Endothelial cell of umbilical vein (primary cell): ENCODE data around the gene ERCC1. TPM values are rescaled to one million over a fixed set of nuclear protein-coding genes. Genes with fewer than 3 reads are reported as not detected.

ENCODE experiments used
- BruUV-seq: library from RNA; stranded (reverse); fragments of 400-500 nt; replicated peaks from 2 replicates; lab custom pipeline; 2021; lab: Mats Ljungman, UMichigan
- CTCF ChIA-PET: fragments of 300-600, 350-600 bp; sonication (Branson Sonifier 250); formaldehyde crosslinking; loops from one replicate; lab custom pipeline; 2021; ENCODE audit warnings: antibody characterized with exemption, inconsistent platforms; lab: Charles Lee
- POLR2A ChIA-PET: fragments of 300-600, 350-600 bp; sonication (Branson Sonifier 250); formaldehyde crosslinking; loops from one replicate; lab custom pipeline; 2021; ENCODE audit warnings: antibody characterized with exemption, inconsistent platforms; lab: Charles Lee
- DNase-seq: peaks from one replicate; pipeline ENCODE4 v3.0.0-alpha.2; 2011; ENCODE audit warnings: low read depth, low spot score
- FAIRE-seq: peaks from 2 replicates; lab custom pipeline; 2011; peaks lifted over from hg19 to GRCh38; lab: Jason Lieb, UNC
- H2AFZ ChIP-seq: 2 replicates; pipeline ENCODE4 v1.6.0; 2012; ENCODE audit warnings: low read depth, low read length, control low read depth, inconsistent platforms
- H3K27ac ChIP-seq: 2 replicates; pipeline ENCODE4 v1.5.1; 2011; ENCODE audit warnings: low read depth, mild to moderate bottlenecking, control low read depth, low read length, moderate library complexity; ENCODE audit not compliant: insufficient read depth
- H3K27me3 ChIP-seq, 2 experiments: 2 replicates each; pipeline versions ENCODE4 v1.6.0 to v1.6.1; 2011; ENCODE audit warnings: low read length in 2 of 2, mixed read lengths in 1 of 2; ENCODE audit not compliant: control insufficient read depth in 2 of 2, insufficient read depth in 2 of 2
- H3K36me3 ChIP-seq, 2 experiments: 2 replicates in 1 of 2; 3 replicates in 1 of 2; pipeline ENCODE4 v1.5.1; 2011; ENCODE audit warnings: low read length in 2 of 2, mild to moderate bottlenecking in 1 of 2, moderate library complexity in 1 of 2; ENCODE audit not compliant: control insufficient read depth in 2 of 2, insufficient read depth in 2 of 2; ENCODE audit errors: extremely low read depth in 1 of 2
- H3K4me1 ChIP-seq: 3 replicates; pipeline ENCODE4 v1.5.1; 2011; ENCODE audit warnings: mild to moderate bottlenecking, low read length; ENCODE audit not compliant: control insufficient read depth, insufficient read depth; ENCODE audit errors: extremely low read depth
- H3K4me2 ChIP-seq: 2 replicates; pipeline ENCODE4 v1.6.1; 2011; ENCODE audit warnings: low read length, control low read depth, mixed read lengths; ENCODE audit not compliant: insufficient read depth
- H3K4me3 ChIP-seq, 3 experiments: fragments of 200-600 bp in 1 of 3; sonication (generic), shearing (Covaris generic) in 1 of 3; replicated peaks in 1 of 3; 2 replicates each; pipeline ENCODE4 v1.5.1; 2011 to 2016; ENCODE audit warnings: control low read depth in 3 of 3, low read length in 3 of 3, mild to moderate bottlenecking in 2 of 3, inconsistent platforms in 1 of 3, low read depth in 1 of 3, moderate library complexity in 1 of 3; ENCODE audit not compliant: insufficient read depth in 1 of 3
- H3K79me2 ChIP-seq: 2 replicates; pipeline ENCODE4 v1.6.0; 2012; ENCODE audit warnings: low read length, inconsistent platforms; ENCODE audit not compliant: control insufficient read depth, insufficient read depth
- H3K9ac ChIP-seq: replicated peaks from 2 replicates; pipeline ENCODE3; 2011; ENCODE audit warnings: low read length, control low read depth; ENCODE audit not compliant: insufficient read depth; ENCODE audit errors: extremely low read depth
- H3K9me1 ChIP-seq: replicated peaks from 3 replicates; pipeline ENCODE4 v1.6.0; 2011; ENCODE audit warnings: mild to moderate bottlenecking, low read length; ENCODE audit not compliant: control insufficient read depth, insufficient read depth; ENCODE audit errors: extremely low read depth
- H3K9me3 ChIP-seq: replicated peaks from 2 replicates; pipeline ENCODE4 v1.5.1; 2012; ENCODE audit warnings: low read length, inconsistent platforms; ENCODE audit not compliant: control insufficient read depth, insufficient read depth
- H4K20me1 ChIP-seq: replicated peaks from 2 replicates; pipeline ENCODE3; 2011; ENCODE audit warnings: mild to moderate bottlenecking, low read length; ENCODE audit not compliant: control insufficient read depth, insufficient read depth; ENCODE audit errors: extremely low read depth
- CTCF ChIP-seq, 2 donors: IDR thresholded peaks; 1 replicate in 1 of 2; 2 replicates in 1 of 2; pipeline ENCODE4 v1.5.1; 2011; ENCODE audit warnings: low read length in 2 of 2, mild to moderate bottlenecking in 2 of 2, moderate library complexity in 2 of 2, control low read depth in 1 of 2, inconsistent platforms in 1 of 2, low read depth in 1 of 2; ENCODE audit not compliant: insufficient read depth in 1 of 2; ENCODE audit errors: extremely low read depth in 1 of 2
- EZH2 ChIP-seq: IDR thresholded peaks from 2 replicates; pipeline ENCODE4 v1.6.1; 2012; ENCODE audit warnings: borderline replicate concordance, low read depth, mild to moderate bottlenecking, moderate library complexity, low read length, inconsistent platforms; ENCODE audit not compliant: severe bottlenecking
- JUN ChIP-seq: IDR thresholded peaks from 2 replicates; pipeline ENCODE4 v1.6.1; 2011; ENCODE audit warnings: borderline replicate concordance, low read depth; ENCODE audit not compliant: insufficient read length, insufficient read depth
- MYC ChIP-seq: IDR thresholded peaks from one replicate; pipeline ENCODE4 v1.6.1; 2011; ENCODE audit warnings: mild to moderate bottlenecking, low read depth, low read length
- POLR2A ChIP-seq: IDR thresholded peaks from 2 replicates; pipeline ENCODE4 v1.6.1; 2012; ENCODE audit warnings: low read depth, mild to moderate bottlenecking, control low read depth, low read length
- POLR2AphosphoS5 ChIP-seq: IDR thresholded peaks from 2 replicates; pipeline ENCODE4 v1.6.1; 2012; ENCODE audit warnings: low read depth, mild to moderate bottlenecking, control low read depth, low read length, moderate library complexity; ENCODE audit not compliant: insufficient read depth
- dilution Hi-C: fragments of 300-500 bp; cut with MboI; formaldehyde crosslinking; loops from one replicate; pipeline ENCODE4 v1.15.0; 2019; ENCODE audit warnings: low sequenced_read_pairs; ENCODE audit not compliant: extremely low pct_ligation_motif_present
- intact Hi-C: fragments of 100-400 bp; cut with micrococcal nuclease; formaldehyde crosslinking; loops from one replicate; pipeline ENCODE4 v1.10.0; 2022
- polyA plus RNA-seq, 4 experiments: library from polyadenylated mRNA; depleted of rRNA in 3 of 4; stranded (reverse) in 3 of 4; unstranded in 1 of 4; fragments of >200 nt; gene quantifications; 2 replicates each; pipeline versions ENCODE4 v1.2.1 to v1.2.3, GENCODE V29; 2011 to 2012; ENCODE audit warnings: missing spikeins in 1 of 4
- total RNA-seq: library from RNA; stranded (reverse); gene quantifications from 2 replicates; pipeline ENCODE4 v1.2.3, GENCODE V29; 2021
- TF ChIP-seq, protein P1 (sequence below): IDR thresholded peaks from 2 replicates; pipeline ENCODE4 v1.6.1; 2011; ENCODE audit not compliant: insufficient read depth, insufficient read length

ERCC1 gene
- total and polyA plus RNA-seq, 2 donors (not counting 3 experiments of a cell fraction or from before 2014, with no cell fraction given) = 81.8 to 126 TPM

DNA sequence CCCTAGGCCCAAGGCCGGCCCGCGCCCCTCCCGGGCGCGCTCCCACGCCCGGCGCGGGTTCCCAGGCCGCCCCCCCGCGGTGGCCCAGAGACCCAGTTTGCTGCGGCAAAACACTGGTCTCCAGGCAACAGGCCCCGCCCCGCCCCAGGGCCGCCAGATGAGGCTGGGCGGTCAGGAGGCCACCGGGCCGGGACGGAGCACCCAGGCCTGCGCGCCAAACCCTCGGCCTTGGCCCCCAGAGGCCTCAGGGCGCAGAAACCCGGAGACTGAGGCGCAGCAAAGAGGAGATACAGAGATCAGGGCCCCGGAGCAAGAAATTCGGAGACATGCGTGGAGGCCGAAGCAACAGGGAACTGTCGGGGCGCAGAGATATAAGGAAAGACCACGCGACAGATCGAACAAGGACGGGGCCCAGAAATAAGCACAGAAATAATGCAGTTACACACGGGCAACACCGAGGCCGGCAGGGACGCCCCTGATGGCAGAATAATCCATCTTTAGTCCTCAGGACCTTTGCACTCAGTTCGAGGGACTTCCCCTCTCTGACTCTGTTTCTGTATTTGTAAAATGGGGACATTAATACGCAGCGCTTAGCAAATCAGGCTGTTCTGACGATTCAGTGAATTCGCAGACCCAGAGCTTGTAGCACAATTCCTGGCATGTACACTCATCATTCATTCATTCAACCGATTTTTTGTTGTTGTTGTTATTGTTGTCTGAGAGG lies 20.8 kb upstream of the ERCC1 start:
- no TSS peak for BruUV-seq
- peaks cover 23% of the 10 kb centered on the region for H3K4me1 ChIP-seq
- H2AFZ ChIP-seq = peak overlapping the region; percentile 46
- H3K27me3 ChIP-seq = no peaks in the 10 kb centered on the region
- peak; percentile 78 for DNase-seq
- H3K9ac ChIP-seq = peak overlapping the region; percentile 77
- no peaks in the 10 kb centered on the region for H3K9me3 ChIP-seq
- H3K36me3 ChIP-seq = no peaks in the 10 kb centered on the region
- peak; percentile 52 for TF ChIP-seq POLR2AphosphoS5
- TF ChIP-seq MYC = no peak
- TF ChIP-seq POLR2A = no peak
- no peak for TF ChIP-seq CTCF (IDR thresholded peaks at IDR 0.05; ENCODE audit: extremely low read depth in 1 of 2, insufficient read depth in 1 of 2, low read depth in 1 of 2, low read length in 2 of 2)
- TF ChIP-seq, protein P1, sequence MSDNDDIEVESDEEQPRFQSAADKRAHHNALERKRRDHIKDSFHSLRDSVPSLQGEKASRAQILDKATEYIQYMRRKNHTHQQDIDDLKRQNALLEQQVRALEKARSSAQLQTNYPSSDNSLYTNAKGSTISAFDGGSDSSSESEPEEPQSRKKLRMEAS = no peak
- TF ChIP-seq JUN = no peak
- no peak for TF ChIP-seq EZH2
- intact Hi-C loops (no loop called here), dilution Hi-C loops (no loop called here)
- POLR2A ChIA-PET = no interaction called here
- H4K20me1 ChIP-seq = no peaks in the 10 kb centered on the region
- peak overlapping the region; percentile 88 for H3K27ac ChIP-seq
- H3K79me2 ChIP-seq = no peaks in the 10 kb centered on the region
- CTCF ChIA-PET = interaction anchor here (1.4 to 2.1 kb wide), 3 partner anchors 12 to 34 kb away, joined by 4 to 23 read pairs (median 21); partner anchors contain the start of gene FOSB
- no peak overlapping the region for H3K4me3 ChIP-seq
- H3K9me1 ChIP-seq = no peaks in the 10 kb centered on the region
- peak; percentile 87 for FAIRE-seq
- H3K4me2 ChIP-seq = peak overlapping the region; percentile 42
